Suppressor macrophage treated with lipopolysaccharide for 1 hour (primary cell): ENCODE data around the gene AFM.

Experiments used
- DNase-seq, 3 donors: peaks; one replicate each; pipeline ENCODE4 v3.0.0-alpha.2; 2020 to 2022

The AFM gene

GRCh38 chr4:73450398-73451004, 31.0 kb upstream of the AFM start:
- DNase-seq: no peak

DNA sequence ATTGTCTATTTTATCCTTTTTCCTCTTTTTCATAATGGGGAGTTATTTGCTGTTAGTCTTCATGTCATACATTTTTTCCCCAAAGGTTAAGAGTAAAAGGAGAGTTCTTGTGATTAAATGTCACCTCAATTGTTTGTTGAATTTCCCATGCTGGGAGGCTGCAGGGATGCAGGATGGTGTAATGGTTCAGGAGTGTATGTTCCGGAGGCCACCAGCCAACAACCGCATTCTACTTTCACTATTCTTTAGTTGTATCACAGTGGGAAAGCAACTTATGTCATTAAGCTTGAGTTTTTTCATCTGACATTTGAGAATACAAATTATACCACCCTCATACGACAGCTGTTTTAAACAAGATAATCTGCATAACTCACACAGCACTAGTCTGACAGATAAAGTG, 30.1 kb upstream of the AFM start:
- no peak for DNase-seq

DNA sequence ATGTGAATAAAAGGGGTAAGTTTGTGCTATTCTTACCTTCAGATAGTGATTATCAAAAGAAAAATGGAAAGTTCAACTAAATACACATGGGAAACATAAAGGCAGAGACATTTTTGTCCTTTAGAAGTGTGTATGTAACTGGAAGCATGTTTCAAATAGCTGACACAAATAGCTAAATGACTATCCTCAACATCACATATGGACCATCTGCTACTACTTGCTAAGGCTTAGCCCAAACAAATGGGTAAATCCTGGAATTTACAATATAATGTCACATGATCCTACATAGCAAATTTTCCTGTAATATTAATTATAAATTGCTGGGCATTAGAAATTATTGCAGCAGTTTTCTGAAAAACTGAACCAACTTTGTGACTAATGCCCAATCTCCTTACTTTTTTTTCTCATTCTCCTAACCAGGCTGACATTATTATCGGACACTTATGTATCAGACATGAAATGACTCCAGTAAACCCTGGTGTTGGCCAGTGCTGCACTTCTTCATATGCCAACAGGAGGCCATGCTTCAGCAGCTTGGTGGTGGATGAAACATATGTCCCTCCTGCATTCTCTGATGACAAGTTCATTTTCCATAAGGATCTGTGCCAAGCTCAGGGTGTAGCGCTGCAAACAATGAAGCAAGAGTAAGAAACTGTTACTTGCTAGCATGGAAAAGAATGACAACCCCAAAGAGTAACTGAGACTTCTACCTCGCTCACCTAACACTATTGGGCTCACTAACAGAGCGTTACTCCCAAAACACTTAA, 29.4 kb upstream of the AFM start:
- DNase-seq: no peak

GRCh38 chr4:73452953-73453700, 28.4 kb upstream of the AFM start:
- DNase-seq: no peak

- DNase-seq: no peak
These were observed 27.9 kb upstream of the AFM start for GRCh38 chr4:73453701-73454005.

- DNase-seq: no peak
These were observed 26.6 kb upstream of the AFM start for GRCh38 chr4:73454920-73455319.

- DNase-seq: no peak
These were observed 25.1 kb upstream of the AFM start for GRCh38 chr4:73456177-73457022.

- no peak for DNase-seq
These were observed 23.1 kb upstream of the AFM start for GRCh38 chr4:73458184-73459047.

DNA sequence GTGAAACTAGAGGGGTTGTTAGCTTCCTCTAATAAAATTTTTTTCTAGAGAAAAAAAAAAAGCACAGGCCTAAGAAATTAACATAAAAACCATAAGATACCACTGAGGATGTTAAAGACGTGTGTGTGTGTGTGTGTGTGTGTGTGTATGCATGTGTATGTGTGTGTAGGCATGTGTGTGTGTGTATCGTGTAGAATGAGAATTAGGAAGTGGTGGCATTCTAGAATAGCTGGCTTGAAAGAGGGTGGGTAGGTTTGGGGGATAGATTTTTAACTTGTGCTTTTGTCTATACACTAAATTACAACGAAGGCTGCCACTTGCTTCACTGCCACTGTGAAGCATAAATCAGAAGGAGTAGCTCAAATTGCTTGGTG, 22.5 kb upstream of the AFM start:
- DNase-seq: no peak

DNA sequence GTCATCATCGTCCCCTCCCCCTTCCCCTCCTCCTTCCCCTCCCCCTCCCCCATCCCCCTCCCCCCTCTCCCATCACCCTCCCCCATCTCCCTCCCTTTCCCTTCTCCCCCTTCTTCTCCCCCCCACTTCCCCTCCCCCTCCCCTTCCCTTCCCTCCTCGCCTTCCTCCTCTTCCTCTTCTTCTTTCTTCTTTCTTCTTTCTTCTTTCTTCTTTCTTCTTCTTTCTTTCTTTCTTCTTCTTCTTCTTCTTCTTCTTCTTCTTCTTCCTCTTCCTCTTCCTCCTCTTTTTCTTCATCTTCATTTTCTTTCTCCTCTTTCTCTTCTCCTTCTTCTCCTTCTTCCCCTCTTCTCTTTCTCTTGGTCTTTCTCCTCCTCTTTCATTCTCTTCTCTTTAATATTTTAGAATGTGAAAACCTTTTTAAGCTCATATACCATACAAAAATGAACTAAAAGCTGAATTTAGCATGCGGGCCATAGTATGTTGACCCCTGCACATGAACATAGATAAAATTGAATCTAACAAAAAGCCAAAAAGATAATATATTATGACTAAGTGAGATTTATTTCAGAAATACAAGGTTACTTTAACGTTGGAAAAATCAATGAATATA, 20.5 kb upstream of the AFM start:
- DNase-seq: no peak

- DNase-seq: no peak
These were observed 13.4 kb upstream of the AFM start for GRCh38 chr4:73468170-73468569.

GRCh38 chr4:73470728-73471127, 10.8 kb upstream of the AFM start:
- no peak for DNase-seq

DNA sequence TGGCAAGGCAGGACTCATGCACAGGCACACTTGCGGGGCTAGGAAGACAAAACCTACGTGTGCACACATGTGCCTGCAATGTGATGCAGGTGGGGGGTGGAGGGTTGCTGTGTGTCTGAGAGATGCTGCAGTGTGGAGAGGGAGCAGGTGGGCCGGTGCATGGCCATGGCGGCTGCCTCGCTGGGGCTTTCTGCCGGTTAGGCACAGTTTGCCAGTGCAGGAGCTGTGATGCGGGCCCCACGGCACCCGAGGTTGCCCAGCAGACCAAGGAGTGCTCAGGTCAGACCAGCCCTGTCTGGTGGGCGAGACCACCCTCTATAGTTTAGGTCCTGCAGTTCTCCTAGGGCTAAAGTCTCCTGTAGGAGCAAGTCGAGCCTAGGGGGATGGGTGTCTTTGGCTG, 4.4 kb upstream of the AFM start:
- DNase-seq: no peak

GRCh38 chr4:73479323-73479722, 2.2 kb upstream of the AFM start:
- no peak for DNase-seq

DNA sequence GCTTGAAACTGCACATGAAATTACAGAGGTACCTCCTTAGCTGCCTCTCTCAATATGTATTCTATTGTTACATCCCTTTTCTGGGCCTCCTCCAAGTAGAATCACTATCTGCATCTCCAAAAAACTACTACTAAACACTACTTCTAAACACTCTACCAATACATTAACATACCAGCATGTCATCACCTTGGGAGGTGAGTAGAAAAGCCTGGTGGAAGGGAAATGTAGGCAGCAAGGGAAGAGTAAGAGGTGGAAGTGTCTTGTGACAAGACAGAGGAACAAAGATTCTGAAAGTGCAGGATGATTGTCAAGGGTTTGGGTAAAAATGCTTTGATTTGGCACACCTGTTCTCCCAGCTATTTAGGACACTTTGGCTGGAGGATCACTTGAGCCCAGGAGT, 3.5 kb downstream of the AFM start:
- DNase-seq: no peak

GRCh38 chr4:73485596-73485995, 4.1 kb downstream of the AFM start:
- no peak for DNase-seq

GRCh38 chr4:73486497-73486896, 5.0 kb downstream of the AFM start:
- DNase-seq: no peak

- DNase-seq: no peak
These were observed 5.7 kb downstream of the AFM start for GRCh38 chr4:73487233-73487632.

GRCh38 chr4:73499996-73500765, 18.6 kb downstream of the AFM start:
- DNase-seq: no peak

DNA sequence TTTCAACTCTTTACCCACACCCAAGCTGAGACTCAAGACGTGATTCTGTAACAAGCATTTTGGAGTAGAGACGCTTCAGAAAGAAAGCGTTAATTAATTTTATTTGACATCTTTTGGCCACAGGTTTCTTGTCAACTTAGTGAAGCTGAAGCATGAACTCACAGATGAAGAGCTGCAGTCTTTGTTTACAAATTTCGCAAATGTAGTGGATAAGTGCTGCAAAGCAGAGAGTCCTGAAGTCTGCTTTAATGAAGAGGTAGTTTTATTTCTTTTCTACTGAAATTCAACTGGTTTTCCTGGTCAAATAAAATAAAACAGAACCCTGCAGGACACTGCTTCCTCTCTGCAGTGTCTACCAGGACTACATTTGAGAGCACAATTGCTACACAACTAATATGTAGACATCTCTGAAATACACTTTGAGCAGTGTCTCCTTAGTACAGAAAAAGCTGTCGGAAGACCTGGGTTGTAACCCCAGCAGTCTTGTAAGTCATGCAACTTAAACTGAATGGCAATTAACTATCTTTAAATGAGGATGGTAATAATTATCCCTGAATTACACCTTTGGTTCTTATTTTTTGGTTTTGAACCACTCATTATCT, 20.2 kb downstream of the AFM start:
- DNase-seq: no peak

- no peak for DNase-seq
These were observed 24.0 kb downstream of the AFM start for GRCh38 chr4:73505567-73505966.
